ENCODE data around the gene HLA-DPA1.

The HLA-DPA1 gene

DNA sequence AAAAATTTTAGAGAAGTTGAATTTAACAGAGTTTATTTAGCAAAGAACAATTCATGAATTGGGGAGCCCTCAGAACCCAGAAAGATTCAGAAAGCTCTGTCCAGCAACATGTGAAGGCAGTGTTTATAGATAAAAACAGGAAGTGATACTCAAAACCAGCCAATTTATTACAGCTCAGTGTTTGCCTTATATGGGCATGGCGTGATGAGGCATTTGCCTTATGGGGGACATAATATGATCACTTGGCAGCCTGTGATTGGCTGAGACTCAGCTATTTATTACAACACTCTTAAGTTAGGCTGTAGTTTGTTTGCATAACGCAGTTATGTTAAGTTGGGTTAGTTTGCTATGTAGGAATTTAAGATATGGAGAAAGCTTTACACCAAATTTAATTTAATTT, 11.5 kb downstream of the HLA-DPA1 start:
- TF ChIP-seq POLR2A (IDR thresholded peaks at IDR 0.05; ENCODE audit: low read depth, low read length), result no peak
- TF ChIP-seq POLR2AphosphoS5 (IDR thresholded peaks at IDR 0.05; ENCODE audit: low read depth, low read length), result no peak
- no peak for TF ChIP-seq TAF1 (IDR thresholded peaks at IDR 0.05; ENCODE audit: borderline replicate concordance, low read depth, low read length)
- DNase-seq (ENCODE audit: insufficient read length) (no peak), FAIRE-seq (peak; percentile 74)

DNA sequence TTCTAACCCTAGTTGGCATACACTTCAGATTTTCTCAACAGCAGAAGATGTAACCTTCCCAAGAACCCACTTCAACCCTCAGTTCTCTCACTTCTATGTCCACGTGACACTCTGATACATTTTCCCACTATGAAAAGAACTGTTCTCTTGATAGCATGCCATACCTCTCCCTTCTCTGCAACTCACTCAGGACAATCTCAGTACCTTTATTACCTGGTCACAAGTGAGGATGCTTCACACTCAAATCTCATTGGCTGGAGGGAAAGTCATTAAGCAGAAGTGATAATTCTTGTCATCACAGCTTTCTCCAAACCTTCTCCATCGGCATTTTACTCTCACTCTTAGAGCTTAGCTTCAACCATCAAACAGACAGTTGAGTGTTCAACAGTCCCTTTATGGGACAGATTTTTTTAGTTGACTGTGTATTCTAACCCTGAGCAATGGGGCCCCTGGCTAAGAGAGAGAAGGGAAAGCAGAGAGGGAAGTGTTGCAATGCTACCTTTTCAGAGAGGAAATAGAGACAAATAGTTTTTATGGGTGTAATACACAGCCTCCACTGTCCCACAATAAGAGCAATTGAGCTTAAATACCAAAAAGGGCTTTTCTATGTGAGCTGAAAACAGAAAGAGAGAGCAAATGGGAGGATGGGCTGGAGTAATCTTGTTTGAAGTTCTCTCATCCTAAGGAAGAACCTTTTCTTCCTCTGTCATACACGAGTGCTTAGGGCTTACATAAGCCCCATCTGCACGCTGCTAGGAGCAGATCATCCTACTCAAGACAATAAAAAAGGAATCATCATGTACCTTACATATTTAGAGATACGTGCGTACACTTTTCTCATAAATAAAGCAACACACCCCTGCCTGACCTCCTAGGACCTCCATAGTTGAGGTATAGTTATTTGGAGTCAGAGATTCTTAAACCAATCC, 16.0 kb downstream of the HLA-DPA1 start:
- TF ChIP-seq POLR2A (IDR thresholded peaks at IDR 0.05; ENCODE audit: low read depth, low read length) (no peak), POLR2AphosphoS5 (IDR thresholded peaks at IDR 0.05; ENCODE audit: low read depth, low read length) (no peak)
- peak; percentile 88 for FAIRE-seq

DNA sequence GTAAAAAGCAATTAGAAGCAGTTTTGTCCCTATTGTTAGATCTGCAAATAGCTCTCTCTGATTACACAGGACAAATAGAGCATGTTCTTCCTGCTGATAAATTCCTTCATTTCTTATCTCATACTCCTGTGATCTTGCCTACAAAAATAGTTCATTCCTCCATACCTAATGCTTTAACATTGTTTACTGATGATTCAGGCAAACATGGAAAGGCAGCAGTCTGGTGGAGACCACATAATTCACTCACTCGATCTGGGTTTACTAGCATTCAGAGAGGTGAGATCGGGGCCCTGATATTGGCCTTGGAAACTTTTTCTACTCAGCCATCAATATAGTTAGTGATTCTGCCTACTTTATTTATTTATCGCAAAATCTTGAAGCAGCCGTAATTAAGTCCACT, 20.2 kb downstream of the HLA-DPA1 start:
- FAIRE-seq, result no peak
- DNase-seq (ENCODE audit: insufficient read length), result no peak
- TF ChIP-seq POLR2AphosphoS5 (IDR thresholded peaks at IDR 0.05; ENCODE audit: low read depth, low read length) (no peak), TAF1 (IDR thresholded peaks at IDR 0.05; ENCODE audit: borderline replicate concordance, low read depth, low read length) (no peak), POLR2A (IDR thresholded peaks at IDR 0.05; ENCODE audit: low read depth, low read length) (no peak)

More for the DNA sequence above, 16.0 kb downstream of the HLA-DPA1 start:
- DNase-seq (ENCODE audit: insufficient read length), result no peak

GRCh38 chr6:33052627-33053026, 20.8 kb downstream of the HLA-DPA1 start:
- DNase-seq (ENCODE audit: insufficient read length) (no peak), FAIRE-seq (no peak)
- no peak for TF ChIP-seq POLR2A (IDR thresholded peaks at IDR 0.05; ENCODE audit: low read depth, low read length)
- no peak for TF ChIP-seq TAF1 (IDR thresholded peaks at IDR 0.05; ENCODE audit: borderline replicate concordance, low read depth, low read length)
- TF ChIP-seq POLR2AphosphoS5 (IDR thresholded peaks at IDR 0.05; ENCODE audit: low read depth, low read length), result no peak

DNA sequence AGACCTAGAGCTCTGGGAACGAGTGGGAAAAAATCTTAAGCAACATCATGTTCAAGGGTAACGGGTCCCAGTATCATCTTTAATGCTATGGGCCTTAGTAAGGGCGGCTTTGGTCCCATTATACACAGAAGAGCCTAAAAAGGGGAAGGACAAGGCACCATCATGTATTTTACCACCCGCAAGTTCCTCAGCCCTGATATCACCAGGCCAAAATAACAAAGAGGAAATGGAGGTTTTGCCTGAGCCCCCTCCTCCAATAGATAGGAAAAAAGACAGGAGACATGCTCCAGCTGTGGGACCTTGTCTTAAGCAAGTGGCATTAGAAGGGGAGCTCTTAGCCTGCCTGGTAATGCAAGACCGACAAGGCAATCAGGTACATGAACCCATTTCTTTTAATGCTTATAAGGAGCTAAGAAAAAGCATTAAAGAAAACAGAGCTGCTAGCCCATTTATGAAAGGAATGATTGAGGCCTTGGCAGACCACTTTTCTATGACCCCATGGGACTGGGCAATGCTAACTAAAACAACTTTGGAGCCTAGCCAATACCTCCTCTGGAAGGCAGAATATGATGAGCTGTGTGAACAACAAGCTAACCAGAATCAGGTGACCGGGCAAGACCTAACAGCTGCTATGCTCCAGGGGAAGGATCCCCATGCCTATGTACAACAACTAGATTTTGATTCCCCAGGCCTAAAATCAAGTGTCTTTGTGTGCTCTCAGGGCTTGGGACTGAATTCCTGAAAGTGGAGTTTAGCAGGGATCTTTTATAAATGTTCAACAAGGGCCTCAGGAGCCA, 23.2 kb downstream of the HLA-DPA1 start:
- no peak for DNase-seq (ENCODE audit: insufficient read length)
- TF ChIP-seq POLR2A (IDR thresholded peaks at IDR 0.05; ENCODE audit: low read depth, low read length), result no peak
- no peak for TF ChIP-seq POLR2AphosphoS5 (IDR thresholded peaks at IDR 0.05; ENCODE audit: low read depth, low read length)
- TF ChIP-seq TAF1 (IDR thresholded peaks at IDR 0.05; ENCODE audit: borderline replicate concordance, low read depth, low read length), result no peak
- FAIRE-seq, result no peak

GRCh38 chr6:33049323-33050013, 24.0 kb downstream of the HLA-DPA1 start:
- no peak for TF ChIP-seq POLR2AphosphoS5 (IDR thresholded peaks at IDR 0.05; ENCODE audit: low read depth, low read length)
- TF ChIP-seq TAF1 (IDR thresholded peaks at IDR 0.05; ENCODE audit: borderline replicate concordance, low read depth, low read length), result no peak
- no peak for TF ChIP-seq POLR2A (IDR thresholded peaks at IDR 0.05; ENCODE audit: low read depth, low read length)
- FAIRE-seq (no peak), DNase-seq (ENCODE audit: insufficient read length) (no peak)

DNA sequence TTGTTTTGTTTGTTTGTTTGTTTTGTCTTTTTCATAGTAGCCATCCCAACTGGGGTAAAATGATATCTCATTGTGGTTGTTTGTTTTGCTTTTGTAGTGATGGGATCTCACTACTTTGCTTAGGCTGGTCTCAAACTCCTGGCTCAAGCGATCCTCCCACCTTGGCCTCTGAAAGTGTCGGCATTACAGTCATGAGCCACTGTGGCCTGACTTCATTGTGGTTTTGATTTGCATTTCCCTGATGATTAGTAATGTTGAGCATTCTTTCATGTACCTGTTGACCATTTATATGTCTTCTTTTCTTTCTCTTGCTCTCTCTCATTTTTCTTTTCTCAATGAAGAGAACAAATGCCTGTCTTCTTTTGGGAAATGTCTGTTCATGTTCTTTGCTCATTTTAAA, 33.3 kb downstream of the HLA-DPA1 start:
- no peak for DNase-seq (ENCODE audit: insufficient read length)
- TF ChIP-seq TAF1 (IDR thresholded peaks at IDR 0.05; ENCODE audit: borderline replicate concordance, low read depth, low read length) (no peak), POLR2A (IDR thresholded peaks at IDR 0.05; ENCODE audit: low read depth, low read length) (no peak), POLR2AphosphoS5 (IDR thresholded peaks at IDR 0.05; ENCODE audit: low read depth, low read length) (no peak)
- FAIRE-seq, result peak; percentile 93

DNA sequence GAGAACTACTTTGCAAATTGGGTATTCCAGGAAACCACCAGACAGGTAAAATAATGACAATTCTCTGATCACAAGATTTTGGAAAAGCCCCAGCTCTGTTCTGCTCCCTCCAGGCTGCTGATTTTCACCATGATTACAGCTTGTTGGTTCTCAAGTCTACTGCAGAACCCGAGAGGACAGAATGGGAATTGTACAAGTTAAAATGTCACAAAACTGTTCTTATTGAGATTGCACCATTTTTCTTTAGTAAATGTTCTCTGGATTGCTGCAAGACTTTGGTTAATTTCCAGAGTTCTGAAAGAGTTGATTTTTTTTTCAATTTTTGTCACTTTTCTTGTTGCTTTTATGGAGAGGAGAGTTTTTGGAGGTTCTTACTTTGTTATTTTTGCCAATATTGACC, 36.9 kb downstream of the HLA-DPA1 start:
- DNase-seq (ENCODE audit: insufficient read length) (no peak), FAIRE-seq (peak; percentile 40)
- TF ChIP-seq POLR2AphosphoS5 (IDR thresholded peaks at IDR 0.05; ENCODE audit: low read depth, low read length) (no peak), TAF1 (IDR thresholded peaks at IDR 0.05; ENCODE audit: borderline replicate concordance, low read depth, low read length) (no peak), POLR2A (IDR thresholded peaks at IDR 0.05; ENCODE audit: low read depth, low read length) (no peak)

GRCh38 chr6:33034554-33034953, 38.9 kb downstream of the HLA-DPA1 start:
- no peak for TF ChIP-seq POLR2A (IDR thresholded peaks at IDR 0.05; ENCODE audit: low read depth, low read length)
- TF ChIP-seq TAF1 (IDR thresholded peaks at IDR 0.05; ENCODE audit: borderline replicate concordance, low read depth, low read length), result no peak
- no peak for TF ChIP-seq POLR2AphosphoS5 (IDR thresholded peaks at IDR 0.05; ENCODE audit: low read depth, low read length)
- no peak for FAIRE-seq
- no peak for DNase-seq (ENCODE audit: insufficient read length)

GRCh38 chr6:33030245-33030644, 43.2 kb downstream of the HLA-DPA1 start:
- no peak for FAIRE-seq
- no peak for DNase-seq (ENCODE audit: insufficient read length)
- TF ChIP-seq POLR2A (IDR thresholded peaks at IDR 0.05; ENCODE audit: low read depth, low read length) (no peak), TAF1 (IDR thresholded peaks at IDR 0.05; ENCODE audit: borderline replicate concordance, low read depth, low read length) (no peak), POLR2AphosphoS5 (IDR thresholded peaks at IDR 0.05; ENCODE audit: low read depth, low read length) (no peak)
